ENCODE measurements around the gene PHRF1.
"Not testable (repeated sequence)": the region's sequence is repeated elsewhere in the genome, so short reads cannot be mapped to it uniquely, and the experiment has no call there.

The PHRF1 gene

GRCh38 chr11:571802-572185 is 4.5 kb upstream of the PHRF1 start:
- in situ Hi-C loops (cut with HindIII; ENCODE audit: low sequenced_read_pairs) = no loop called here

DNA sequence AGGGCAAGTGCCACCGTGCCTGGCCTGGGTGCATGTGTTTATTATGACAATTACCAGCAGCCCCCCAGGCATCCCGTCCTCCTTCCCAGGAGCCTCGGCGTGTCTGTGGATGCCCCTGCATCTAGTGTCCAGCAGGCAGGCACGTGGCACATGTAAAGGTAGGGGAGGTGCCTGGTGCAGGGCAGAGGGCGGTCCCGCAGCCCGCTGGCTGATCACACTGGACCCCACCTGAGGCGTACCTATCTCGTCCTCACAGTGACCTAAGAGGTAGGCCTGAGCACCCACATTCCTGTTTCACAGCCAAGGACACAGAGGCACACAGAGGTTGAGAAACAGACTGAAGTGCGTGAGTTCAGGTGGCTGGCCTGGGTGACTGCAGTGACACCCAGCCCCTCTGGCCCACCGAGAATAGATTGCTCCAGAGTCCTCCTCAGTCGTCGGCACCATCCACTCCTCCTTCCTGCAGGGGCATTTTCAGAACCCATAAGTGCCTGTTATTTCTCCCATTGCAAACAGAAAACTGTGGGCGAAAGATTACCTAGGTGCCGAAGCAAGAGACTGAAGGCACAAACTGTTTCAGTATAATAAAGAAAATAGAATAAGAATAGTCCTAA is 3.0 kb upstream of the PHRF1 start:
- in situ Hi-C loops (cut with HindIII; ENCODE audit: low sequenced_read_pairs) = no loop called here

- in situ Hi-C loops (cut with HindIII; ENCODE audit: low sequenced_read_pairs) = not testable (repeated sequence)
Observed at GRCh38 chr11:574031-574570, 2.2 kb upstream of the PHRF1 start.

DNA sequence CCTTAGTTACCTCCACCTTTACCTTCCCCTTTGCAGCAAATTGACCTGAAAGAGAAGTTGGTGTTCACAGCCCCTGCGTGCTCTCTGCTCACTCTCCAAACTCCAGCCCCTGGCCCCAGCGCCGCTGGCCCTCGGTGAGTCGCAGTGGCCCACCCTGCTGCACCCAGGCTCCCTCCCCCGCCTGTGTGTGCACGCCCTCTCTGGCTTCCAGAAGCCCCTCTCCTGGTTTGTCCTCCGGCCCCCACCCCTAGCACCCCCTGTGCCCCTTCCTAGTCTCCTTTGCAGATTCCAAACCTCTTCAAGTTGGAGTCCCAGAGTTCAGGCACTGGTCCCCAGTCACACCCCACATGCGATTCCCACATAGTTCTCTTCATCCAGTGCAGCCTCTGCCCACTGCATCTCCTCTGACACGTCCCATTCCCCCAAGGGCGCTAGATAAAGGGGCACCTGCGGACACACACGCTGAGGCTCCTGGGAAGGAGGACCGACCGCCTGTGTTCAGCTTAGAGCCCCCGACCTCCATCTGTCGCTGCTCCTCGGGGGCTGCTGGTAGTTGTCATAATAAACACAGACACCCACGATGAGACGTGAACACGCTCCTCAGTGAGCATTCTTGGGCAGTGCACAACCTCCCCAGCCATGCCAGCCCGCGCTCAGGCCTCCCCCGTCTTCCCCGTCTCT is 1.5 kb upstream of the PHRF1 start:
- in situ Hi-C loops (cut with HindIII; ENCODE audit: low sequenced_read_pairs) = no loop called here

- in situ Hi-C loops (cut with HindIII; ENCODE audit: low sequenced_read_pairs) = no loop called here
Observed at GRCh38 chr11:575313-575995, 816 bp upstream of the PHRF1 start.

DNA sequence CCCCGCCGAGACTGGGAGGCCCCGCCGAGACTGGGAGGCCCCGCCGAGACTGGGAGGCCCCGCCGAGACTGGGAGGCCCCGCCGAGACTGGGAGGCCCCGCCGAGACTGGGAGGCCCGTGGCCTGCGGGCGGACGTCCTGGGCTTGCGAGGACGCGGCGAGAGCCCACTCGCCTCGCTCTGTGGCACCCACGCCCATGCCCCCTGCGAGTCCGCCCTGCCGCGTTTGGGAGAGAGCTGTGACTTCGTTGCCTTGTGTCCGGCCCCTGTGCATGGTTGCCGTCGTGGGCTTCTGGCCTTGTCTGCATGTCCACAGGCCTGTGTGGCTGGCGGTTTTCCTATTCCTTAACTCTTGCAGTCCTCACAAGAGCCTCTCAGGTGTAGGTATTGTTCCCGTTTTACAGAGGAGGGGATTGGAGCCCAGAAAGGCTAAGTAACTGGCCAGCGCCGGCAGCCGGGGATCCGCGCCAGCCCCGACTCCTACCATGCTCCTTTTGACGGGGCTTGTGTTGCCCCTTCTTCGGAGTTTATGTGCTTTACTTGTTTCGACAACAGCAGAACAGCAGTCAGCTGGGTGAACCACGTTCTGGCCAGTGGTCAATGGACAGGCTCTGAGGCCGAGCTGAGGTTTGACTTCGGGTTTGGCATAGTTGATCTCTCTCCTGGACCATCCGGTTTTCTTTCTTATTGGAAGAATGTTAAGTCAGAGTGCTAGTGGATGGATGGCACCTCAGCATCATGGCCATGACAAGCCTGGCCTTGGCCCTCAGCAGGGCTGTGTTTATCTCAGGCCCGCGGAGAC is 741 bp downstream of the PHRF1 start:
- in situ Hi-C loops (cut with HindIII; ENCODE audit: low sequenced_read_pairs) = no loop called here

GRCh38 chr11:577611-577894 is 1.3 kb downstream of the PHRF1 start:
- in situ Hi-C loops (cut with HindIII; ENCODE audit: low sequenced_read_pairs) = no loop called here

DNA sequence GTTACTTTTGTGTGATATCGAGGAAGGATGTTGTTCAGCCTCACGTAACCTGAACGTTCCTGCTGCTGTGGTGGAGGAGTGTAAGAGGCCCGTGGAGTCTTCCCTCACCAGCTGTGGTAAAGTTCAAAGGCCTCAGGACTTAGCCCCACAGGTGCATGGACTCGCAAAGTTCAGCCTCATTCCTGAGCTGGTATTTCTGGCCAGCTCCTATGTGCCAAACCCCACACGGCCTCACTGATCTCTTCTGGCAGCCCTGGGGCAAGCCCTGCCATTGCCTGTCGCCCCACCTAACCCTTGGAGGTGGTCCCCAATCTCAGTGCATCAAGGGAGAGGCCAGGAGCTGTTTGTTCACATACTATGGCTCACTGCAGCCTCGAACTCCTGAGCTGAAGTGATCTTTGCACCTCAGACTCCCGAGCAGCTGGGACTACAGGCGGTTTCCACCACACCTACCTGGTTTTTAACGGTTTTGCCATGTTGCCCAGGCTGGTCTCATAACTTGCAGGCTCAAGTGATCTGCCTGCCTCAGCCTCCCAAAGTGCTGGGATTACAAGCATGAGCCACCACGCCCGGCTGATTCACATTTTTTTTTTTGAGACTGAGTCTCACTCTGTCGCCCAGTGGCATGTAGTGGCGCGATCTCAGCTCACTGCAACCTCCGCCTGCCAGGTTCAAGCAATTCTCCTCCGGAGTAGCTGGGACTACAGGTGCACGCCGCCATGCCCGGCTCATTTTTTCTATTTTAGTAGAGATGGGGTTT is 2.2 kb downstream of the PHRF1 start:
- in situ Hi-C loops (cut with HindIII; ENCODE audit: low sequenced_read_pairs) = no loop called here

- in situ Hi-C loops (cut with HindIII; ENCODE audit: low sequenced_read_pairs) = no loop called here
Observed at GRCh38 chr11:579830-580601, 3.7 kb downstream of the PHRF1 start.

- in situ Hi-C loops (cut with HindIII; ENCODE audit: low sequenced_read_pairs) = no loop called here
Observed at GRCh38 chr11:581342-581741, 5.1 kb downstream of the PHRF1 start.

DNA sequence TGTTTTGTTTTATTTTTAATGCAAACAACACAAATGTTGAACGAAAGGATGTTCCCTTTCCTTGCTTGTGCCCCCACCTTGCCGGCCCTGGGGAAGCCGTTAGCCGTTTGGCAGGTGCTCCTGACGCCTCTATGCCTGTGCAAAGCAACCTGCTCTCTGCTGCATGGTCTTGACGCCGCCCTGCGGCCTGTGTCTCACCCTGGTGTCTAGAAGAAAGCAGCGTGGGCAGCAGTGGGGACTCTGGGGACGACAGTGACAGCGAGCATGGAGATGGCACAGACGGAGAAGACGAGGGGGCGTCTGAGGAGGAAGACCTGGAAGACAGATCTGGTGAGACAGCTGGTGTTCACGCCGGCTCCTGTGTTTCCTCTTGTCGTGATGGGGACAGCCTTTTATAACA is 5.5 kb downstream of the PHRF1 start:
- in situ Hi-C loops (cut with HindIII; ENCODE audit: low sequenced_read_pairs) = no loop called here

DNA sequence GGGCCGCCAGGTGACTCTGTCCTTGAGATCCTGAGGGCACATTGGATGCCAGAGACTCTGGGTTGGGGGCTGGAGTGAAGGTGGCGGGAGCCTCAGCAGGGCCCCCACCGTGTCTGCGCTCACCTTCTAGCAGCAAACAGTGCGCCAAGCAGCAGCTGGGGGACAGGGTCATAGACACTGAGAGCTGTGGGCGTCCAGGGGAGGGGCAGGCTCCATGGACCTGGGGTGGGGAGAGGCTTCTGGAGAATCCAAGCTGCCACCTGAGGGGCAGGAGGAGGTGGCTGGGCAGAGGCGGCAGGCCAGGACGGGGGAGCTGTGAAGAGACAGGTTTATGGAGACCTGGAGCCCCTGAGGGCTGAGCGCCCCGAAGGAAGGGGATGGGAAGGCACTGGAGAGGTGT is 8.0 kb downstream of the PHRF1 start:
- in situ Hi-C loops (cut with HindIII; ENCODE audit: low sequenced_read_pairs) = no loop called here

GRCh38 chr11:586376-587316 is 10.4 kb downstream of the PHRF1 start:
- in situ Hi-C loops (cut with HindIII; ENCODE audit: low sequenced_read_pairs) = no loop called here

DNA sequence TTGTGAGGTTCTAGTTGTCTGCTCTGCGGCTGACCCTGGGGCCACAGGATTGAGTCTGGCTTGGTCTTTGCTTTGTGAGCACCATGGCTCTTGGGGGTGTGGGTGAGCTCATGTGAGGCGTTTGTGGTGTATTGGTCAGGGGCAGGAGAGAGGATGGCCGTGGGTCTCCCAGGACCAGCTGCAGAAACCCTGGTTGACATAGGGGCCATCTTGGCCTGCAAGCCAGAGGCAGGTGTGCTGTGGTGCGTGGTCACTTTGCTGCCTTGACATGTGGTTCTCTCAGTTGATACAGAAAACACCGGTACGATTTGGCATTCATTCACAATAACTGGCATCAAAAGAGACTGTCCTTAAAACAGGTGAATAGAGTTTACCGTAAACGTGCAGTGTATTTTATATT is 11.3 kb downstream of the PHRF1 start:
- in situ Hi-C loops (cut with HindIII; ENCODE audit: low sequenced_read_pairs) = no loop called here

DNA sequence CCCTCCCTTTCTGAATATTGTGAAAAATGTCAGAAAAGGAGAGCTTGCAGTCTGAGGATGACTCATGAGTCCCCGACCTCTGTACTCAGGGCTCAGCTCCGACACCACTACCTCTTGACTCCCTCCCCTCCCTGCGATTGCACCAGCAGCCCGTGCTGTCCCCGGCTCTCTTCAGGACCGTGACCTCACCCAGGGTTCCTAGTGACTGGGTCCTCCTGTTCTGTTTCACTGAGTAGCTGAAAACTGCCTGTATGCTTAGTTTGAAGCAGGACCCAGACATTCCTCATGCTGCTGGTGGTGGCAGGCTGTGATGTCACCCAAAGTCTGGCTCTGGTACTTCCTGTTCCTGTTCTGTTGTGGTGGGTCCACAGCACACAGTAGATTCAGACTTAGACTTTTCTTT is 11.7 kb downstream of the PHRF1 start:
- in situ Hi-C loops (cut with HindIII; ENCODE audit: low sequenced_read_pairs) = no loop called here

DNA sequence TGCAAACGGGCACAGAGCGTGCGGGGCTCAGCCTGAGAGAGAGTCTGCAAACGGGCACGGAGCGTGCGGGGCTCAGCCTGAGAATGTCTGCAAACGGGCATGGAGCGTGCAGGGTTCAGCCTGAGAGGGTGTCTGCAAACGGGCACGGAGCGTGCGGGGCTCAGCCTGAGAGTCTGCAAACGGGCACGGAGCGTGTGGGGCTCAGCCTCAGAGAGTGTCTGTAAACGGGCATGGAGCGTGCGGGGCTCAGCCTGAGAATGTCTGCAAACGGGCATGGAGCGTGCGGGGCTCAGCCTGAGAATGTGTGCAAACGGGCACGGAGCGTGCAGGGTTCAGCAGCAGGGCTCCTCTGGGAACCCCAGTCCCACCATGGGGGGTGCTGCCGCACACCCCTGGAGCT is 13.5 kb downstream of the PHRF1 start:
- in situ Hi-C loops (cut with HindIII; ENCODE audit: low sequenced_read_pairs) = no loop called here

DNA sequence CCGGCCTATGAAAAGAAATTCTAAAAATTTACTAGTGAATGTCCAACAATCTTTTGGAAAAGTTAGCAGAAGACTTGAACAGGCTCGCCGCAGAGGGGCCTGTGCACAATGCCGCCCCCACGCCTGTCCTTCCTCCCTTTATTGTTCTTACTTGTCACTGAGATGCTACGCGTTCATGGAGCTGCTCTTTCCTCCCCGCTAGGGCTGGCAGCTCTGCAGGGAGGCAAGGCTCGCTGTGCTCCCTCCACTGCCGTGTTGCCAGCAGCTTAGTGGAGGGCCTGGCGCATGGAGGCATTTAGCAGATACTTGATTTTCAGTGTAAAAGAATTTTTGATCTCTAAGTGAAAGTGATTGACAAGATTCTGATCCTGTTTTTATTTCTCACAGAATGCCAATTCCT is 14.7 kb downstream of the PHRF1 start:
- in situ Hi-C loops (cut with HindIII; ENCODE audit: low sequenced_read_pairs) = no loop called here

DNA sequence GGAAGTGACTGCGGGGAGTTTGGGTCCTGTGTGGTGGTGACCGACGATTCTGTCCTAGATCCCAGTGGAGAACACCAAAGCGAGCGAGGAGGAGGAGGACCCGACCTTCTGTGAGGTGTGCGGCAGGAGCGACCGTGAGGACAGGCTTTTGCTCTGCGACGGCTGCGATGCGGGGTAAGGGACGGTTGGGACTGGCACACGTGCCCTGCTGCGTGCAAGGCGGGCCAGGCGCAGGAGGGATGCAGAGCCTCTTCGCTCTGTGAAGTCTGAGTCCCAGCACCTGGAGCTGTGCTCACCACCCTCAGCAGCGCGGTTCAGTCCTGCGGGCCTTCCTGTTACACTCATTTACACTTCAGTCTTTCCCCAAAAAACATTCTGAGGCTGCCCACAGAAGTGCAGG is 16.2 kb downstream of the PHRF1 start:
- in situ Hi-C loops (cut with HindIII; ENCODE audit: low sequenced_read_pairs) = no loop called here

- in situ Hi-C loops (cut with HindIII; ENCODE audit: low sequenced_read_pairs) = no loop called here
Observed at GRCh38 chr11:592918-593317, 16.6 kb downstream of the PHRF1 start.

Measured in DLD1 (cell line).